HEK293 (cell line): ENCODE results near the gene MRPS9.

Source experiments
- CTCF ChIA-PET: fragments of 350-600 bp; formaldehyde crosslinking; extraction: SDS; loops from one replicate; lab custom pipeline; 2021; ENCODE audit warnings: antibody characterized with exemption; lab: Yijun Ruan, JAX
- POLR2A ChIA-PET: fragments of 300-600 bp; formaldehyde crosslinking; extraction: SDS; loops from one replicate; lab custom pipeline; 2020; ENCODE audit warnings: antibody characterized with exemption, inconsistent platforms; lab: Yijun Ruan, JAX
- H3K27ac ChIP-seq: fragments of 200-500 bp; sonication (Bioruptor generic); 2 replicates; pipeline ENCODE4 v1.5.1; 2014; ENCODE audit warnings: low read depth, low read length, control low read depth, inconsistent platforms; ENCODE audit errors: extremely low read depth
- H3K36me3 ChIP-seq, 2 experiments: fragments of 200-500 bp in 1 of 2; sonication (Bioruptor generic) in 1 of 2; 1 replicate in 1 of 2; 2 replicates in 1 of 2; pipeline ENCODE4 v1.5.1; 2014 to 2017; ENCODE audit warnings: inconsistent platforms in 2 of 2, low read length in 2 of 2; ENCODE audit not compliant: control insufficient read depth in 2 of 2, insufficient read depth in 1 of 2
- H3K4me1 ChIP-seq: fragments of 200-500 bp; sonication (Bioruptor generic); 2 replicates; pipeline ENCODE4 v1.5.1; 2014; ENCODE audit warnings: mild to moderate bottlenecking, low read length, inconsistent platforms; ENCODE audit not compliant: control insufficient read depth, insufficient read depth
- H3K4me3 ChIP-seq: 2 replicates; pipeline ENCODE4 v1.5.1; 2011; ENCODE audit warnings: low read depth, mild to moderate bottlenecking, control low read depth, low read length, moderate library complexity
- H3K9me3 ChIP-seq: fragments of 200-500 bp; sonication (Bioruptor generic); 2 replicates; pipeline ENCODE4 v1.5.1; 2014; ENCODE audit warnings: low read depth, low read length, inconsistent platforms; ENCODE audit not compliant: control insufficient read depth, insufficient read depth
- EGR2 ChIP-seq: fragments of 450-650 bp; formaldehyde crosslinking; IDR thresholded peaks from 2 replicates; pipeline ENCODE4 v1.5.1; 2016; ENCODE audit warnings: low read depth, missing biosample characterization, missing genetic modification characterization
- GLIS1 ChIP-seq: fragments of 450-650 bp; formaldehyde crosslinking; IDR thresholded peaks from 2 replicates; pipeline ENCODE4 v1.5.1; 2016; ENCODE audit warnings: missing biosample characterization, missing genetic modification characterization
- KLF1 ChIP-seq: fragments of 450-650 bp; formaldehyde crosslinking; IDR thresholded peaks from 2 replicates; pipeline ENCODE4 v1.5.1; 2016; ENCODE audit warnings: missing biosample characterization, missing genetic modification characterization
- KLF8 ChIP-seq: fragments of 450-650 bp; formaldehyde crosslinking; IDR thresholded peaks from 2 replicates; pipeline ENCODE4 v1.5.1; 2016; ENCODE audit warnings: missing biosample characterization, missing genetic modification characterization
- OSR2 ChIP-seq: fragments of 450-650 bp; formaldehyde crosslinking; IDR thresholded peaks from 2 replicates; pipeline ENCODE4 v1.5.1; 2016; ENCODE audit warnings: missing biosample characterization, missing genetic modification characterization
- SP2 ChIP-seq: fragments of 450-650 bp; formaldehyde crosslinking; IDR thresholded peaks from 2 replicates; pipeline ENCODE4 v1.5.1; 2016; ENCODE audit warnings: missing biosample characterization, missing genetic modification characterization
- SP3 ChIP-seq: fragments of 450-650 bp; formaldehyde crosslinking; IDR thresholded peaks from 2 replicates; pipeline ENCODE4 v1.5.1; 2016; ENCODE audit warnings: missing biosample characterization, missing genetic modification characterization
- ZBTB20 ChIP-seq: fragments of 450-650 bp; formaldehyde crosslinking; IDR thresholded peaks from 2 replicates; pipeline ENCODE4 v1.5.1; 2016; ENCODE audit warnings: missing biosample characterization, missing genetic modification characterization
- ZNF146 ChIP-seq: fragments of 450-650 bp; formaldehyde crosslinking; IDR thresholded peaks from 2 replicates; pipeline ENCODE4 v1.5.1; 2016; ENCODE audit warnings: missing biosample characterization, missing genetic modification characterization
- ZNF184 ChIP-seq: fragments of 450-650 bp; IDR thresholded peaks from 2 replicates; pipeline ENCODE4 v1.5.1; 2018; ENCODE audit warnings: missing biosample characterization, mild to moderate bottlenecking, missing genetic modification characterization
- ZNF341 ChIP-seq: fragments of 450-650 bp; formaldehyde crosslinking; IDR thresholded peaks from 2 replicates; pipeline ENCODE4; 2016; ENCODE audit warnings: low read depth, missing biosample characterization, missing genetic modification characterization
- ZNF37A ChIP-seq: fragments of 450-650 bp; IDR thresholded peaks from 2 replicates; pipeline ENCODE4 v1.5.1; 2018; ENCODE audit warnings: missing biosample characterization, missing genetic modification characterization
- ZNF629 ChIP-seq: fragments of 450-650 bp; formaldehyde crosslinking; IDR thresholded peaks from 2 replicates; pipeline ENCODE4 v1.5.1; 2017; ENCODE audit warnings: missing biosample characterization, missing genetic modification characterization
- ZNF658 ChIP-seq: fragments of 450-650 bp; formaldehyde crosslinking; IDR thresholded peaks from 2 replicates; pipeline ENCODE4; 2016; ENCODE audit warnings: missing biosample characterization, missing genetic modification characterization
- ZNF670 ChIP-seq: fragments of 450-650 bp; formaldehyde crosslinking; IDR thresholded peaks from 2 replicates; pipeline ENCODE4 v1.5.1; 2016; ENCODE audit warnings: missing biosample characterization, missing genetic modification characterization, low read depth
- ZNF747 ChIP-seq: fragments of 450-650 bp; formaldehyde crosslinking; IDR thresholded peaks from 2 replicates; pipeline ENCODE4 v1.5.1; 2016; ENCODE audit warnings: missing biosample characterization, missing genetic modification characterization
- ZNF837 ChIP-seq: fragments of 450-650 bp; formaldehyde crosslinking; IDR thresholded peaks from 2 replicates; pipeline ENCODE4 v1.5.1; 2016; ENCODE audit warnings: missing biosample characterization, missing genetic modification characterization
- ZSCAN23 ChIP-seq: fragments of 450-650 bp; formaldehyde crosslinking; IDR thresholded peaks from 2 replicates; pipeline ENCODE4 v1.5.1; 2016; ENCODE audit warnings: missing biosample characterization, missing genetic modification characterization
- ZSCAN30 ChIP-seq: fragments of 450-650 bp; IDR thresholded peaks from 2 replicates; pipeline ENCODE4 v1.5.1; 2018; ENCODE audit warnings: missing biosample characterization, mild to moderate bottlenecking, missing genetic modification characterization, moderate library complexity
- TF ChIP-seq, protein P1 (sequence below): fragments of 450-650 bp; formaldehyde crosslinking; IDR thresholded peaks from 2 replicates; pipeline ENCODE4 v1.5.1; 2016; ENCODE audit warnings: missing biosample characterization, missing genetic modification characterization
- TF ChIP-seq, protein P2 (sequence below): fragments of 450-650 bp; formaldehyde crosslinking; IDR thresholded peaks from 2 replicates; pipeline ENCODE4 v1.5.1; 2016; ENCODE audit warnings: missing biosample characterization, missing genetic modification characterization, low read depth
- TF ChIP-seq, protein P3 (sequence below): fragments of 450-650 bp; IDR thresholded peaks from 2 replicates; pipeline ENCODE4 v1.5.1; 2018; ENCODE audit warnings: missing biosample characterization, mild to moderate bottlenecking, missing genetic modification characterization
- TF ChIP-seq, protein P4 (sequence below): fragments of 450-650 bp; formaldehyde crosslinking; IDR thresholded peaks from 2 replicates; pipeline ENCODE4 v1.5.1; 2016; ENCODE audit warnings: missing biosample characterization, missing genetic modification characterization
- TF ChIP-seq, protein P5 (sequence below): fragments of 450-650 bp; formaldehyde crosslinking; IDR thresholded peaks from 2 replicates; pipeline ENCODE4 v1.5.1; 2016; ENCODE audit warnings: missing biosample characterization, missing genetic modification characterization
- TF ChIP-seq, protein P6 (sequence below): fragments of 450-650 bp; formaldehyde crosslinking; IDR thresholded peaks from 2 replicates; pipeline ENCODE4 v1.5.1; 2016; ENCODE audit warnings: missing biosample characterization, missing genetic modification characterization

Gene MRPS9

DNA sequence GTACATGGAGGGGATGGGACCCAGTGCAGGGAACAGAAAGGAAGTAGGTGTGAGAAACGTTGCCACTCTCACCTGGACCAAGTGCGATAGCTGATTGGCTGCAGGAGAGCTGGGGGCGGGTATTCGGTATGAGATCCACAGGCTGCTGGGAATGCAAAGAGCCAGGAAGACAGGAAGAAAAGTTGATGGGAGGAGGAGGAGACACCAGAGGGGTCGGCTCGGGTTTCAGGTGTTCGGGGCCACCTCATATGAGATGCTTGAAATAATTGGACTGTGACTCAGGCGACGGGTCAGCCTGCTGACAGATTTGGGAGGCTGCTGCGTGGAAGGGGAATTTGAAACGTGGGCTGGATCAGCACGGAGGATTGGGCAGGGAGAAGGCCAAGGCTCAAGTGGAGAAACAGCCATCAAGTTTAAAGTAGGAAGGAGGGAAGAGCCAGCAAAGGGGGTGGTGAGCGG is 65.1 kb downstream of the MRPS9 start:
- ChIA-PET POLR2A (interaction anchor here (3.1 kb wide), 1 partner anchor 65 kb away, joined by 21 read pairs; the partner anchor contains the start of gene MRPS9), CTCF (interaction anchor here (0.7 to 1.6 kb wide), 2 partner anchors 140 to 353 kb away, joined by 3 read pairs; no protein-coding TSS in a partner anchor)
- H3K27ac ChIP-seq = no peak overlapping the region
- TF ChIP-seq ZBTB20 (tag by site-specific recombination) (no peak), KLF1 (tag by site-specific recombination) (no peak), GLIS1 (tag by site-specific recombination) (peak; percentile 40; the same call in 1 of the 2 replicates), EGR2 (tag by site-specific recombination) (peak; percentile 26; the same call in 1 of the 2 replicates), ZNF658 (tag by site-specific recombination) (no peak), SP3 (tag by site-specific recombination) (peak; percentile 60), ZSCAN23 (tag by site-specific recombination) (no peak), OSR2 (tag by site-specific recombination) (no peak), KLF8 (tag by site-specific recombination) (0 out of 2 replicates have a peak, but pooled peaks have one; percentile 26), SP2 (peak; percentile 45), ZNF341 (tag by site-specific recombination) (0 out of 2 replicates have a peak, but pooled peaks have one; percentile 29), ZNF146 (tag by site-specific recombination) (no peak), ZSCAN30 (tag by site-specific recombination) (no peak), ZNF37A (tag by site-specific recombination) (no peak), ZNF629 (peak; percentile 74), ZNF670 (tag by site-specific recombination) (no peak), ZNF837 (tag by site-specific recombination) (no peak), ZNF747 (tag by site-specific recombination) (no peak), ZNF184 (tag by site-specific recombination) (no peak)
- TF ChIP-seq, protein P1, sequence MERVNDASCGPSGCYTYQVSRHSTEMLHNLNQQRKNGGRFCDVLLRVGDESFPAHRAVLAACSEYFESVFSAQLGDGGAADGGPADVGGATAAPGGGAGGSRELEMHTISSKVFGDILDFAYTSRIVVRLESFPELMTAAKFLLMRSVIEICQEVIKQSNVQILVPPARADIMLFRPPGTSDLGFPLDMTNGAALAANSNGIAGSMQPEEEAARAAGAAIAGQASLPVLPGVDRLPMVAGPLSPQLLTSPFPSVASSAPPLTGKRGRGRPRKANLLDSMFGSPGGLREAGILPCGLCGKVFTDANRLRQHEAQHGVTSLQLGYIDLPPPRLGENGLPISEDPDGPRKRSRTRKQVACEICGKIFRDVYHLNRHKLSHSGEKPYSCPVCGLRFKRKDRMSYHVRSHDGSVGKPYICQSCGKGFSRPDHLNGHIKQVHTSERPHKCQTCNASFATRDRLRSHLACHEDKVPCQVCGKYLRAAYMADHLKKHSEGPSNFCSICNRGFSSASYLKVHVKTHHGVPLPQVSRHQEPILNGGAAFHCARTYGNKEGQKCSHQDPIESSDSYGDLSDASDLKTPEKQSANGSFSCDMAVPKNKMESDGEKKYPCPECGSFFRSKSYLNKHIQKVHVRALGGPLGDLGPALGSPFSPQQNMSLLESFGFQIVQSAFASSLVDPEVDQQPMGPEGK = peak; percentile 18; the same call in 1 of the 2 replicates
- TF ChIP-seq, protein P2, sequence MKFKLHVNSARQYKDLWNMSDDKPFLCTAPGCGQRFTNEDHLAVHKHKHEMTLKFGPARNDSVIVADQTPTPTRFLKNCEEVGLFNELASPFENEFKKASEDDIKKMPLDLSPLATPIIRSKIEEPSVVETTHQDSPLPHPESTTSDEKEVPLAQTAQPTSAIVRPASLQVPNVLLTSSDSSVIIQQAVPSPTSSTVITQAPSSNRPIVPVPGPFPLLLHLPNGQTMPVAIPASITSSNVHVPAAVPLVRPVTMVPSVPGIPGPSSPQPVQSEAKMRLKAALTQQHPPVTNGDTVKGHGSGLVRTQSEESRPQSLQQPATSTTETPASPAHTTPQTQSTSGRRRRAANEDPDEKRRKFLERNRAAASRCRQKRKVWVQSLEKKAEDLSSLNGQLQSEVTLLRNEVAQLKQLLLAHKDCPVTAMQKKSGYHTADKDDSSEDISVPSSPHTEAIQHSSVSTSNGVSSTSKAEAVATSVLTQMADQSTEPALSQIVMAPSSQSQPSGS (tag by site-specific recombination) = no peak
- TF ChIP-seq, protein P3, sequence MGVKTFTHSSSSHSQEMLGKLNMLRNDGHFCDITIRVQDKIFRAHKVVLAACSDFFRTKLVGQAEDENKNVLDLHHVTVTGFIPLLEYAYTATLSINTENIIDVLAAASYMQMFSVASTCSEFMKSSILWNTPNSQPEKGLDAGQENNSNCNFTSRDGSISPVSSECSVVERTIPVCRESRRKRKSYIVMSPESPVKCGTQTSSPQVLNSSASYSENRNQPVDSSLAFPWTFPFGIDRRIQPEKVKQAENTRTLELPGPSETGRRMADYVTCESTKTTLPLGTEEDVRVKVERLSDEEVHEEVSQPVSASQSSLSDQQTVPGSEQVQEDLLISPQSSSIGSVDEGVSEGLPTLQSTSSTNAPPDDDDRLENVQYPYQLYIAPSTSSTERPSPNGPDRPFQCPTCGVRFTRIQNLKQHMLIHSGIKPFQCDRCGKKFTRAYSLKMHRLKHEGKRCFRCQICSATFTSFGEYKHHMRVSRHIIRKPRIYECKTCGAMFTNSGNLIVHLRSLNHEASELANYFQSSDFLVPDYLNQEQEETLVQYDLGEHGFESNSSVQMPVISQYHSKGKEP (tag by site-specific recombination) = no peak
- TF ChIP-seq, protein P4, sequence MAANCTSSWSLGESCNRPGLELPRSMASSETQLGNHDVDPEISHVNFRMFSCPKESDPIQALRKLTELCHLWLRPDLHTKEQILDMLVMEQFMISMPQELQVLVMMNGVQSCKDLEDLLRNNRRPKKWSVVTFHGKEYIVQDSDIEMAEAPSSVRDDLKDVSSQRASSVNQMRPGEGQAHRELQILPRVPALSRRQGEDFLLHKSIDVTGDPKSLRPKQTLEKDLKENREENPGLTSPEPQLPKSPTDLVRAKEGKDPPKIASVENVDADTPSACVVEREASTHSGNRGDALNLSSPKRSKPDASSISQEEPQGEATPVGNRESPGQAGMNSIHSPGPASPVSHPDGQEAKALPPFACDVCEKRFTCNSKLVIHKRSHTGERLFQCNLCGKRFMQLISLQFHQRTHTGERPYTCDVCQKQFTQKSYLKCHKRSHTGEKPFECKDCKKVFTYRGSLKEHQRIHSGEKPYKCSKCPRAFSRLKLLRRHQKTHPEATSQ (tag by site-specific recombination) = 0 out of 2 replicates have a peak, but pooled peaks have one; percentile 7
- TF ChIP-seq, protein P5, sequence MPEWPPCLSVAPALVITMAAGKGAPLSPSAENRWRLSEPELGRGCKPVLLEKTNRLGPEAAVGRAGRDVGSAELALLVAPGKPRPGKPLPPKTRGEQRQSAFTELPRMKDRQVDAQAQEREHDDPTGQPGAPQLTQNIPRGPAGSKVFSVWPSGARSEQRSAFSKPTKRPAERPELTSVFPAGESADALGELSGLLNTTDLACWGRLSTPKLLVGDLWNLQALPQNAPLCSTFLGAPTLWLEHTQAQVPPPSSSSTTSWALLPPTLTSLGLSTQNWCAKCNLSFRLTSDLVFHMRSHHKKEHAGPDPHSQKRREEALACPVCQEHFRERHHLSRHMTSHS (tag by site-specific recombination) = no peak
- TF ChIP-seq, protein P6, sequence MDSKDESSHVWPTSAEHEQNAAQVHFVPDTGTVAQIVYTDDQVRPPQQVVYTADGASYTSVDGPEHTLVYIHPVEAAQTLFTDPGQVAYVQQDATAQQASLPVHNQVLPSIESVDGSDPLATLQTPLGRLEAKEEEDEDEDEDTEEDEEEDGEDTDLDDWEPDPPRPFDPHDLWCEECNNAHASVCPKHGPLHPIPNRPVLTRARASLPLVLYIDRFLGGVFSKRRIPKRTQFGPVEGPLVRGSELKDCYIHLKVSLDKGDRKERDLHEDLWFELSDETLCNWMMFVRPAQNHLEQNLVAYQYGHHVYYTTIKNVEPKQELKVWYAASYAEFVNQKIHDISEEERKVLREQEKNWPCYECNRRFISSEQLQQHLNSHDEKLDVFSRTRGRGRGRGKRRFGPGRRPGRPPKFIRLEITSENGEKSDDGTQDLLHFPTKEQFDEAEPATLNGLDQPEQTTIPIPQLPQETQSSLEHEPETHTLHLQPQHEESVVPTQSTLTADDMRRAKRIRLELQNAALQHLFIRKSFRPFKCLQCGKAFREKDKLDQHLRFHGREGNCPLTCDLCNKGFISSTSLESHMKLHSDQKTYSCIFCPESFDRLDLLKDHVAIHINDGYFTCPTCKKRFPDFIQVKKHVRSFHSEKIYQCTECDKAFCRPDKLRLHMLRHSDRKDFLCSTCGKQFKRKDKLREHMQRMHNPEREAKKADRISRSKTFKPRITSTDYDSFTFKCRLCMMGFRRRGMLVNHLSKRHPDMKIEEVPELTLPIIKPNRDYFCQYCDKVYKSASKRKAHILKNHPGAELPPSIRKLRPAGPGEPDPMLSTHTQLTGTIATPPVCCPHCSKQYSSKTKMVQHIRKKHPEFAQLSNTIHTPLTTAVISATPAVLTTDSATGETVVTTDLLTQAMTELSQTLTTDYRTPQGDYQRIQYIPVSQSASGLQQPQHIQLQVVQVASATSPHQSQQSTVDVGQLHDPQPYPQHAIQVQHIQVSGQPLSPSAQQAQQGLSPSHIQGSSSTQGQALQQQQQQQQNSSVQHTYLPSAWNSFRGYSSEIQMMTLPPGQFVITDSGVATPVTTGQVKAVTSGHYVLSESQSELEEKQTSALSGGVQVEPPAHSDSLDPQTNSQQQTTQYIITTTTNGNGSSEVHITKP (tag by site-specific recombination) = peak; percentile 36; the same call in 1 of the 2 replicates

More for the DNA sequence above, 65.1 kb downstream of the MRPS9 start:
- H3K9me3 ChIP-seq = no peaks in the 10 kb centered on the region
- no peak overlapping the region for H3K4me3 ChIP-seq
- H3K36me3 ChIP-seq = peaks cover under 1 to 29% of the 10 kb centered on the region in 2 experiments
- H3K4me1 ChIP-seq = no peaks in the 10 kb centered on the region
